Measurements from ENCODE around the gene DENND1A. TPM values are rescaled to one million over a fixed set of nuclear protein-coding genes. Genes with fewer than 3 reads are reported as not detected.

The DENND1A gene
- total RNA-seq, 4 donors from 2014 or later = 15.8 to 33.5 (median 23.9) TPM

DNA sequence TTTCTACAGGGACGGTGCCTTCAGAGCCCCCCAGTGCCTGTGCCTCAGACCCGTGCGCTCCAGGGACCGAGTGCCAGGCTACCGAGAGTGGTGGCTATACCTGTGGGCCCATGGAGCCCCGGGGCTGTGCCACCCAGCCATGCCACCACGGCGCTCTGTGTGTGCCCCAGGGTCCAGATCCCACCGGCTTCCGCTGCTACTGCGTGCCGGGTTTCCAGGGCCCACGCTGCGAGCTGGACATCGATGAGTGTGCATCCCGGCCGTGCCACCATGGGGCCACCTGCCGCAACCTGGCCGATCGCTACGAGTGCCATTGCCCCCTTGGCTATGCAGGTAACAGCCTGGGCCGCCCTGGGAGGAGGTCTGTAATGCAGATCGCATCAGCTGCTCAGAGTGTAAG lies 567.1 kb downstream of the DENND1A start:
- WGBS = 72% methylated on average over 11 of the region's 23 CpGs
- Histone ChIP-seq H3K27me3 (peaks cover 35% of the 10 kb centered on the region), H3K36me3 (no peaks in the 10 kb centered on the region), H3K27ac (no peak overlapping the region), H3K4me1 (peaks cover 4% of the 10 kb centered on the region), H3K9me3 (no peaks in the 10 kb centered on the region), H3K4me3 (no peak overlapping the region)
- no peak for DNase-seq (ENCODE audit: low spot score in 2 of 2)
- TF ChIP-seq EP300 (IDR thresholded peaks at IDR 0.05) = no peak
- TF ChIP-seq, protein P1, sequence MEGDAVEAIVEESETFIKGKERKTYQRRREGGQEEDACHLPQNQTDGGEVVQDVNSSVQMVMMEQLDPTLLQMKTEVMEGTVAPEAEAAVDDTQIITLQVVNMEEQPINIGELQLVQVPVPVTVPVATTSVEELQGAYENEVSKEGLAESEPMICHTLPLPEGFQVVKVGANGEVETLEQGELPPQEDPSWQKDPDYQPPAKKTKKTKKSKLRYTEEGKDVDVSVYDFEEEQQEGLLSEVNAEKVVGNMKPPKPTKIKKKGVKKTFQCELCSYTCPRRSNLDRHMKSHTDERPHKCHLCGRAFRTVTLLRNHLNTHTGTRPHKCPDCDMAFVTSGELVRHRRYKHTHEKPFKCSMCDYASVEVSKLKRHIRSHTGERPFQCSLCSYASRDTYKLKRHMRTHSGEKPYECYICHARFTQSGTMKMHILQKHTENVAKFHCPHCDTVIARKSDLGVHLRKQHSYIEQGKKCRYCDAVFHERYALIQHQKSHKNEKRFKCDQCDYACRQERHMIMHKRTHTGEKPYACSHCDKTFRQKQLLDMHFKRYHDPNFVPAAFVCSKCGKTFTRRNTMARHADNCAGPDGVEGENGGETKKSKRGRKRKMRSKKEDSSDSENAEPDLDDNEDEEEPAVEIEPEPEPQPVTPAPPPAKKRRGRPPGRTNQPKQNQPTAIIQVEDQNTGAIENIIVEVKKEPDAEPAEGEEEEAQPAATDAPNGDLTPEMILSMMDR (IDR thresholded peaks at IDR 0.05) = no peak
- no peak for TF ChIP-seq POLR2A (IDR thresholded peaks at IDR 0.05)
- TF ChIP-seq POLR2AphosphoS5 (IDR thresholded peaks at IDR 0.05) = no peak

DNA sequence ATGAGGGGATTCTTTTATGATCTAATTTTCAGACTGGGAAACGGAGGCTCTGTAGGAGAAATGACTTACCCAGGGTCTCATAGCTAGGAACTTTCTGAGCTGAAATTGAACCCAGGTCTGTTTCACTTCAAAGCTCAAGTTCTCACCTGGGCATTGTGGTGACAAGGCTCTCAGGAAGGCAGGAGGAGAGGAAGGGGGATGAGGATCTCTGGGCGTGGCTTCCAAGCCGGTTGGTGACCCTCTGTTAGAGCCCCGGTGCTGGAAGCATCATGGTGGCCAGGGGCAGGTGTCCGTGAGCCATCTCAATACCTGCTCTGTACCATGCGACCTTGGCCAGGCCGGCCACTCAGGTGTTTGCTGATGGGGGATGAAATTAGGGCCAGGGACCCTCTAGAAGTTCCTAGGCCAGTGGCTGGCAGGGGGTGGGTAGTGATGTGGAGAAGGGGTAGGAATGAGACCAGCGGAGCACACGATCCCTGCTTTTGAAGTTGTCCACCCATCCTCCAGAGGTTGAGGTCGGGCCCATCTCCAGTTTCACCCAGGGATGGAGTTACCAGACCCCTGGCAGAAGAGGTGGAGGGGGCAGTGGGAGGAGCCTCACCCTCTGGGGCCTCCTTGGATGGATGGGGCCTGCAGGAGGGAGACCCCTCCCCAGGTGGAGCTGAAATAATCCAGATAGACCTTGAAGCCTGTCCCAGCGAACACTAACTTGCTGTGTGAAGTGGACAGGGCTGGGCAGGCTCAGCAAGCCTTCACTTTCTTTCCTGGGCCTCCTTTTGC lies 568.0 kb downstream of the DENND1A start:
- Histone ChIP-seq H3K27ac (no peak overlapping the region), H3K4me3 (no peak overlapping the region), H3K4me1 (peaks cover 4% of the 10 kb centered on the region), H3K36me3 (no peaks in the 10 kb centered on the region), H3K9me3 (no peaks in the 10 kb centered on the region), H3K27me3 (peaks cover 30% of the 10 kb centered on the region)
- no peak for DNase-seq (ENCODE audit: low spot score in 2 of 2)
- TF ChIP-seq EP300 (IDR thresholded peaks at IDR 0.05) = no peak
- TF ChIP-seq, protein P1 (IDR thresholded peaks at IDR 0.05) = no peak
- TF ChIP-seq POLR2AphosphoS5 (IDR thresholded peaks at IDR 0.05) = no peak
- no peak for TF ChIP-seq POLR2A (IDR thresholded peaks at IDR 0.05)
- WGBS = 66% methylated on average over 9 of the region's 11 CpGs

DNA sequence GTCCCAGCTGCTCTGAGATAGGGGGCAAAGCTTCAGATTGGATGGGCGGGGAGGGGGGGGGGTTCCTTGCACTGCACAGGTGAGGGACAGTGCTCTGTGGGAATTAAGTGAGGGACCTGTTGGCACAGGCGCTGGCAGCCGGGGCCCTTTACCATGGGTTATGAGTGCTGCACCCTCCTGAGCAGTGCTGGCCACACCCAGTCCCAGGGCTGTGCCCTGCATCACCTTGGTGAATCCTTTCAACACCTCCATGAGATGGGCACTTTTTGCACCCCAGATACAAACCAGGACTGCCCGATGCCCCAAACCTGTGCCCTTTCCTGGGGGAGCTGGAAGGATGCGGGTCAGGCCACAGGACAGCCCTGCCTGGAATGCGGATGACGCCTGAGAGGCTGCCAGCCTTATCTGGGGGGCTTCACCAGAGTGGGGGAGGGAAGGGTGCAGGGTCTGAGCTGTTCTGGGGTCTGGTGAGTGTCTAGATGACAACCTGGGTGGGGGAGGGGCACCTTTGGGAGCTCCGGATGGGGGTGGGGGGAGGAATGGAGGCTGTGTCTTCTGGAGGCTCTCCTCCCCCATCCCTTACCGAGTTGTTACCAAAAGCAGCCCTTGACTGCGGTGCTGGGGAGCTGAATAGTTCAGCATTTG lies 568.7 kb downstream of the DENND1A start:
- Histone ChIP-seq H3K4me1 (peaks cover 4% of the 10 kb centered on the region), H3K36me3 (no peaks in the 10 kb centered on the region), H3K27me3 (peaks cover 30% of the 10 kb centered on the region), H3K9me3 (no peaks in the 10 kb centered on the region), H3K4me3 (no peak overlapping the region), H3K27ac (no peak overlapping the region)
- DNase-seq (ENCODE audit: low spot score in 2 of 2) = no peak
- no peak for TF ChIP-seq EP300 (IDR thresholded peaks at IDR 0.05)
- TF ChIP-seq, protein P1 (IDR thresholded peaks at IDR 0.05) = no peak
- no peak for TF ChIP-seq POLR2A (IDR thresholded peaks at IDR 0.05)
- TF ChIP-seq POLR2AphosphoS5 (IDR thresholded peaks at IDR 0.05) = no peak
- 70% methylated on average over 6 of the region's 10 CpGs for WGBS

DNA sequence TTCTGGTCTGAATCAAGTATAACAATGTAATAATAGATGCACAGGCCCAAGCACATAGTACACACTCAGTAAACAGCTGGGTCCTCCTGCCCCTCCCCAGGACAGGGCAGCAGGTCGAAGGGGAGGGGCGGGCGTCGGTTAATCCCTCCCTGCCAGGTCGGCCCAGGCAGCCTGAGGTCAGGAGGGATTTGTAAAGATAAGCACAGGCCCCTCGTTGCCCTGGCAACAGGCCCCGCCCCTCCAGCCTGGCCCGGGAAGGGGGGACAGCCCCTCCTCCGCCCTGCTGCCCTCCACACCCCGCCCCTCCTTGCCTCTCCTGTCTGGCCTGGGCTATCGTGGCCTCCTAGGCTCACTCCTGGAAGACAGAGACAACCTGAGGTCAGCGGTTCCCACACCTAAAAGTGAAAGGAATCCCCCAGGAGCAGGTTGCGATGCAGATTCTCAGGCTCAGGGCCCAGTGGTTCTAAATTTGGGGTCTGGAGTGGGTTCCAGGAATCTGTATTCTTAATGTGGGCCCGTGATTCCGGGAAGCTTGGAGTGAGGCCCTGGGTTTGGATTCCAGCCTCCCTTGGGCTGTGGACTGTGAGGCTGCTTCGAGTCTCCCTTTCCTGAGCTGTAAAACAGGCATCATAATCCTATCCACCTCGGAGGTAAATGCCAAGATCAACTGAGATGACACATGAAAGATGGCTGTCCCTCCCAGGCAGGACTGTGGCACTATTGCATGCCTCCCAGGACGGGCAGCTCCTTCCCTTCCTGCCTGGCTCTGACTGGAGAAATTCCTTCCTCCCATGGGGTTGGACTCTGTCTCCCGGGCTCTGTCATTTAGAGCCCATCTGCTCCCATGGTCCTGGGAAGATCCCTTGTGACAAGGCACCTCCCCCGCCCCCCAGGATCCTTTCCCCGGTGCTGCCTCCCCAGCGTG lies 569.5 kb downstream of the DENND1A start:
- H3K4me1 ChIP-seq = peaks cover 4% of the 10 kb centered on the region
- no peak for DNase-seq (ENCODE audit: low spot score in 2 of 2)
- WGBS = 49% methylated on average over 18 of the region's 22 CpGs
- H3K9me3 ChIP-seq = no peaks in the 10 kb centered on the region
- H3K27ac ChIP-seq = no peak overlapping the region
- peaks cover 26% of the 10 kb centered on the region for H3K27me3 ChIP-seq
- no peak for TF ChIP-seq EP300 (IDR thresholded peaks at IDR 0.05)
- no peak for TF ChIP-seq POLR2AphosphoS5 (IDR thresholded peaks at IDR 0.05)
- TF ChIP-seq, protein P1 (IDR thresholded peaks at IDR 0.05) = no peak
- TF ChIP-seq POLR2A (IDR thresholded peaks at IDR 0.05) = no peak
- no peak overlapping the region for H3K4me3 ChIP-seq
- H3K36me3 ChIP-seq = no peaks in the 10 kb centered on the region
